HG02981 (cell line): ENCODE data around the gene SYNPR.
A peak's percentile ranks its signal among the peaks of the same experiment; 100 is the strongest.

Experiments
- ATAC-seq: cut with Tn5 transposase; IDR thresholded peaks from one replicate; pipeline ENCODE4 v1.9.1; 2021; ENCODE audit warnings: mild to moderate bottlenecking, moderate library complexity; ENCODE audit not compliant: unreplicated experiment

SYNPR gene

DNA sequence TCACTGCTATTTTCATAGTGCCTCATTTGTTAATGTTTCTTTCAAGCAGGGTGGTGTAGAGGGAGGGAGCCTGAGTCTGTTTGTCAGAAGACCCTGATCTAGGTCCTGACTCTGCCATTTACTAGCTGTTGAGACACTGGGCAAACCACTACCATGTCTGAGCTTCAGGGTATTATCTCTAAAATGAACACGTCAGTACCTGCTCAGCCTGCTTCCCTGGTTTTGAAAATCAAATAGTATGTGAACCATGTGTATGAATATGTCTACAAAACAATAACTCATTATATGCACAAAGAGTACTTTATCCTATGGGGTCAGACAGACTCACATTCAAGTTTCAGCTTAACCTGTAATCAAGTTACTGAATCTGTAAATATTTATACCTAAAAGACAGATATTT is 25.1 kb downstream of the SYNPR start:
- no peak for ATAC-seq

DNA sequence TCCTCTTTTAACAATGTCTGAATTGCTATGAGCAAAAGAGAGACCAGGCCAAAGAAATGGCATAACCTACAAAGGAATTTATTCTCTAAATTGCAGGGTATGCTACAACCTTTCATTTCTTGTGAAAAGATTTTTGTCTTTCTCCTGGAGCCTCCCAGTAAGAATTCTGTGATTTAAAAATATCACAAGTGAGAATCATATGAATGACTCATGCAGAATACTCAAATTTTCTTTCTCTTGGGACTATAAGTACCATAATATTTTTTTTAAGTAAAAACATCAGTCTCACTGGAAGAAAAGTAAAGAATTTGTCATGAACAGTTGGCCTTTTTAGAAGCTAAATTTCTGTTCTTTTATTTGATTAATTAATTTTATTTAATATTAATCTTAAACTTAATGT is 26.3 kb downstream of the SYNPR start:
- no peak for ATAC-seq

DNA sequence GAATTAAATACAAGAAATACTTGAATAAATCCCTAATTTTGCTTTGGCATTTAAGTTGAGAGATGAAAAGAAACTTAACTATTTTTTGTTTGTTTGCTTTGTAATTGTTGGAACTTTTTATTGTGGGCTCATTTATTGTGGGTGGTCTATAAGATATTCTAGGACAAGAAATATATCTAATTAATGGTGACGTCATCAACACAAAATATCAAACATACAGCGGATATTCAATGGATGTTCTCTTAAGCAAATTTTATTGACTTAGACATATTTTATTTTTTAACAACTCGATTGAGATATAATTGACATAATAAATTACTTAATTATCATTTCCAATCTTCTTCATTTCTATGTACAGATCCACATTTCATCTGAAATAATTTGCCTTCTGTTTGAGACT is 30.0 kb downstream of the SYNPR start:
- no peak for ATAC-seq

DNA sequence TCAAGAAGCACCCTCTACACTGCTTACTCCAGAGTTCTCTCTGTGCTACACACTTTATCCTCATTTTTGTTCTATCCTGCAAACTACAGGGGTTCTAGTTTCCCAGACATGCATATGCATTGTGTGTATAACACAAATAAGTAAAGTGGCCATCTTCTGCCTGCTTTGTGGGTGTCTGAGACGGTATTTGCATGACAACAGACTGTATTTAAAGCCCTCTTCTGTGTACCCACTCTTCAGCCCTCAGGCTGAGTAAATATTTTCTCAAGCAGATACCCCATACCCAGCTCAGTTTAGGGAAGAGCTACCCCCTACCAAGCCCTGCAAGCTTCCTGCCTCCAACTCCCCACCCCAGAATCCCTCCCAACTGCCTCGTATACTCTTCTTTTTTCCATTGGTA is 31.7 kb downstream of the SYNPR start:
- no peak for ATAC-seq

DNA sequence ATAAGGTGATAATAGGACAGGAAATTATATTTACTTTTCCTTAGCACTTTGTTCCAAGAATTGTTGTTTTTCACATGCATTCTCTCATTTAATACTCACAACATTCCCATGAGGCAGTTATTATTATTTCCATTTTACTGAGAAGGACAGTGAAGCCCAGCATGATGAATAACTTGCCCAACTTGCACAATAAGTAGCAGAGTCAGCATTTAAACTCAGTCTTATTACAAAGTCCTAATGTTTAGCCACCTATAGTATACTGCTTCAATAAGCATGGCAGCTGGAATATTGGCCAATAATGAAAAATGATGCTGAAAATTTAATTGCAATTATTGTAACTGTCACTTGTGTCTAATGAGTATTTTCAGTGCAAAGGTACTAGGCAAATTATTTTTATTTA is 45.7 kb downstream of the SYNPR start:
- ATAC-seq = no peak

DNA sequence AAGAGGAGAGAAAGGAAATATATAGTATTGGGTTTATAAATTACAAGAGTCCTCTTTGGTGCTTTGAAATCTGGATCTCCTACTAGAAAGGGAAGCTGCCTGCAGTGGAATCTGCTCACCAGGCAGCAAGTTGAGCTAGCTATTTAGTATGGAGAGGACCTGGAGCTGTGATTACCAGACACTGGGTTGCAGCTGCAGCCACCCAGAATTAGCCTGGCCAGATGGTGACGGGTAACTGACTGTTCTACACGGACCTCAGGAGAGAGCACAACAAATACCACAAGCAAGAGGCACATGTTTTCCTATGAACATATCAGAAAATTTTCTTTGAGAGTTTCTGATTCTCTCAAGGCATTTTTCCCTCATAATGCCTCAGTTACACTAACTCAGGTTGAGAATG is 46.5 kb downstream of the SYNPR start:
- ATAC-seq = no peak

DNA sequence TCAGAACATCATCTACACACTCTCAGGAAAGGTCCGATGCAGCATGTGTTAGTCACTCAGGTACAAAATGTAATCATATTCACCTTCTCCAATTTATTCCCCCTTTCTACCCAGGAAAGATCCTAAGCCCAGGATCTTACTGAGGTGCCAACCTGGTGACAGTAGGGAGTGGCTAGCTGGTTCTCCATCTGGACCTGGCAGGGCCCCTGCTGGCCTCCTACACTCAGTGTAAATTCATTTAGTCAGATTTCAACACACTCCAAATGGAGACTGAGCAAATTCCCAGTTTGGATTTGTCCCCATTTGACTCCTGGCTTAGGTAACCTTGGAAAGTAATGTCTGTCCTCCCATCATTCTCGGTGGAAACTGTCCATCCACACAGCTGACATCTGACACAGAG is 47.3 kb downstream of the SYNPR start:
- no peak for ATAC-seq

DNA sequence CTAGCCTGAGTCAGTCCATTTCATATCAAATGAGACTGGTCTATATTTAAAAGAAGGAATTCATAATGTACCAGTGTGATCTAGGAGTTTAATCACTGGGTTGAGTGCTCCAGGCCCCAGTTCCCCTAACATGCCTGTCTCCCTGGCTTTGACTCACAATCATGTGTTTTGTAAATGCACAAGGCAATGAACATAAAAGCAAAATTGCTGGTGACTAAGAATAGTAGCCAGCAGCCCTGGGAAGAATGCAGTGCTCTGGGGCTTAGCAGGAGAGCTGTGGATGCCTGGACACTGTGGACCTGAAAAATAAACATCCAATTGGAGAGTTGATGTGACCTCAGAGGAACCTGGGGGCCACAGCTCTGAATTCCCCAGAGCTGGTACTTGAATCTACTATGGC is 50.3 kb downstream of the SYNPR start:
- ATAC-seq = no peak

DNA sequence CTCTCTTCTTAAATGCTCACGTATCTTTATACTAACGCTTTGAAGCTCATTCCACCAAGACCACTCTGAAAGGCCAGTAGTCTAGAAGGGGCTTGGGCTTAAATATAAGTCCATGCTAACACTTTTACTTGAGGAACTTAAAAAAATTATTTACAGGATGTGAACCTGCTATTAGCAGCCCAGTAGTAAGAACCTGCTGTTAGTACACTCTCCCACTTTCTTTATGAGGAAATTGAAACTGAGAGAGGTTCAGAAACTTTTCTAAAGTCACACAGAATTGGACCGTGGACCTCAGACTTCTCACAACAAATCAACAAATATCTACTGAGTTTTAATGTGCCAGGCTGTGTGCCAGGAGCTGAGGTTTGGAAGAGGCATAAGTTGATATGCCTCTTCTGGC is 53.4 kb downstream of the SYNPR start:
- no peak for ATAC-seq

DNA sequence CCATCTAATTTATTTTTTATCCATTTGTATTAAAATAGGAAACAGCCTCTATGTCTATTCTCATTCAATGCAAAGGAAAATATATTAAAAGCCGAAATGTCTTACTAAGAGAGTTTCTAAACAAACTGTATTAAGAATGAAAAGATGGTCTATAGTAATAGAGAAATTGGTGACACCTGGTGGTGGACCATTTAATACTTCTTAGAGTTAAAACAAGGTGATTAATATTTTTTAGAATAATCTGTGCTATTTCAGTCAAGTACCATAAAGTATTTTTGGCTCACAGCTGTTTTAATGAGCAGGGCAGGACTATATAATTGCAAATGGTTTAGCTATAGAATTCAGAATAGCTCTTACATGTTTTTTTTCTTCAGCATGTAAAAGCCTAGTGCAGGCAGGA is 55.7 kb downstream of the SYNPR start:
- no peak for ATAC-seq

DNA sequence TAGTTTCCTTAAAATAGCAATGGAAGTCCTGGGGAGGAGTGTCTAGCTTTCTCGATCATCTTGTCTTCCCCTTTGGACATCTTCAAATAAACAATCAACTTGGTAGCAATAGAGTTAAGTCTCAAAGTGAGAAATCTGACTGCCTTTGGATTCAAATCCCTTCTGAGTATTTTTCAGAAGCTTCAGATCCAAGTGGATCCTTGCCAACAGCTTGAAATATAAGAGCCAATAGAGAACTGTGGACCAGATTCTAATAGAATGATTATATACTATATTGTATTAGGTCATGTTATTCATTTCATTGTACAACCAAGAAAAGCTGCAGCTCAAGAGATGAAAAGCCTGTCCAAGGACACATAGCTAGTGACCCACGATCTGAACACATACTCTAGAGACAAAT is 60.2 kb downstream of the SYNPR start:
- ATAC-seq = no peak

DNA sequence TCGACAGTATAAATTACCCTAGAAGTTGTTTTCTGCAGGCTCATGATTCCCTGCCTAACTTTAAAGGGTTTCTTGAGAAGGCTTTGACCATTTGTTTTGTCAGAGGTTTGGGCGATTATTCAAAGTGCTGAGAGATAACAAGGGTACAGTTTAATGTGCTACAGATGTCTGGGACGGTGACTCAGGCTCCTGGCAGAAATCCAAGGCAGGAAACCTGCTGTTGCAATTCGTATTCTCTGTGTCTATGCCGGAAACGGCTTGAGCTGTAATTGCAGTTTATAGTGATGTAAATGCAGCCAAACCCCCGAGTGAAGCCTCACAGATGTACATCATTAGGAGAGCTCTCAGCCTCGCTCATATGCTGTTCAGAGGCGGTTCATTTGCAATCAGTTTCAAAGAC is 65.6 kb downstream of the SYNPR start:
- ATAC-seq = no peak

DNA sequence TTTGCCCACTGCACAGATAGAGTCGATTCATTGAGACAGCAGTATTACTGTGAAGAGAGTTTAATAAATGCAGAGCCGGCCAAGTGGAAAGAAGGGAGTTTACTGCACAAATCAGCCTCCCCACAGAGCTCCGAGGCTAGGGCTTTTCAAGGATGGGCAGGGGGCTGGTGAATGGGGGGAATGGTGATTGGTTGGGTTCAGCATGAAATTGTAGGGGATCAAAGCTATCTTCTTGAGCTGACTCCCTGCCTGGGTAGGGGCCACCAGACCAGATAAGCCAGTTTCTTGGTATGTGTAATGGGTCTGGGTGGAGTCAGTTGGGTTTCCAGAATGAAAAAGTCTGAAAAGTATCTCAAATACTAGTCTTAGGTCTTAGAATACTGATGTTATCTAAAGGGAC is 66.6 kb downstream of the SYNPR start:
- no peak for ATAC-seq

DNA sequence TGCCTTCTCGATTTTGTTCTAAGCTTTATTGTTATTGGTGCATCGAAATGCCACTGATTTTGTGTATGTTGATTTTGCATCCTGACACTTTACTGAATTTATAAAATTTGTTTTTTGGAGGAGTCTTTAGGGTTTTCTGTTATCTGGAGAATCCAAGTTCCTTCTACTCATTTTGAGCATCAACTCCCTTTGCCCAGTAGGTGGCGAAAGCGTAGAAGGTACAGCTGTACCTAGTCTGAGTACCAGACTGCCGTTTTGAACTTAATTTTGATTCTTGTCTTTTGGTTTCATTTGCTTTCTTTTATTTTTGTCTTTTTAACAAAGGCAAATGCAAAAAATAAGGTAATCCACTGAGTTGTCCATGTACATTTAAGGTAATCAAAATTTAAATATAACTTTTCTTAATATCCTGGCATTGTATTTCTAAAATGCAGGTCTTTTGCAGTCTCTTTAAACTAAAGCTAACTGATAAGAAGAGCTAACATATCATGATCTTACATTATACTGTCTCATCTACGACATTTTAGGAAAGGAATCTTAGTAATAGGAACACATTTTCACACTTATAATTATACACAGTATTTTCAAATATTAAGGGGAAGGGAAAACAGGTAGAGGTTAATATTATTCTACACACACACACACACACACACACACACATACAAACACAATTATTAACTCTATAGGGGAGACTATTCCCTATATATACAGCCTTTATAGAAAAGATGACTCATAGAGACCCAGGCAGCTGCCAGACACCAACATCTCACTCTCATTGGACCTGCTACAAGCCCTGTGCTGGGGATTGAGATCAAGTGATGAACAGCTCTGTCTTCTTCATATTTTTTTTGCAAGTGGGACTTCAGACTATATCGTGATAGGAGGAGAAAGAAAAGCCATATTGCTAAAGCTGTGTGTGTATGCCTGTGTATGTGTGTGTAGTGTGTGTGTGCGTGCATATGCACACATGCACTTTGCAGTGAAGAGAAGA is 71.8 kb downstream of the SYNPR start:
- ATAC-seq = peak; percentile 75

DNA sequence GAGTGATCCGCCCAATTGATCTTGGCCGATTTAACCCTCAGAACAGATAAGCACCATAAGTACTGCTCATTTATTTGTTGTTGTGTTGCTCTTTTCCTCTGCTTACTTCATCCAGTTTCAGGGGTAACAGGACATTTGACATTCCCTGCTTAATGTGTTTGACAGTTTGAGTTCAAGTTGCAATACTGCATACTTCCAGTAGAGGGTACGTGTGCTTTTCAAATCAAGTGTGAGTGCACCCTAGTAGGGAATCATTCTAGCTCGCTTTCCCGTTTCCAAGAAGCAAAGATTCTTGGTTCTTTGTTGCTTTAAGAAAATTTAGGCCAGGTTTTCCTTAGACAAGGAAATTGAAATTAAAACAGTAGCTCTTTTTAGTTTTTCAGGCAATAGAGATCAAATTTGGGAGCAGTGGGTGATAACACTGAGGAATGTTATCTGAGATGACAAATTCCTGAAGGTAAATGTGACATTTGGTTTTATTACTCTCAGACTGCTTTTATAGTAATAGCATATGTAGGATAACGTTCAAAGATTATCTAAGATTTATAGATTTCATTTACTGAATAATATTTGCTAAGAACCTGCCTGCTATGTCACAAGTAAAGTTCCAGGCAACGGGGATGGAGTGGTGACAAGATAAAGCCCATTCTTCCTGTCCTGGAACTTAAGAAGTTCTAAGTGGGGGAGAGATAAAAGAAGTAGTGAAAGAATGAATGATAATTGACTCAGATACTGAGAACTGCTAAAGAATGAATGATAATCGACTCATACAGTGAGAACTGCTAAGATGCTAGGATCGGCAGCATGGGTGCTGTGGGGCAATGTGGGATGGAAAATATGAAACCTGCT is 73.3 kb downstream of the SYNPR start:
- ATAC-seq = peak; percentile 64

DNA sequence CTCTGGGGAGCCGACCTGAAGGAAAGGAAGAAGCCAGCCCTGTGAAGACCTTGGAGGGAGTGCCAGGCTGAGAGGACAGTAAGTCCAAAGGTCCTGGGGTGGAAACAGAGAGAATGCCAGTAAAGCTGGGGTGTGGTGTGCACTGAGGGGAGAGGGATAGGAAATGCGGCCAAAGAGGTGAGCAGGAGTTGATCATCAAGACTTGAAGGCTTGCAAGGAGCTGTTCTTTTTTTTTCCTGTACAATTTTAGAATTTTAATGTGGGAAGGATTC is 73.8 kb downstream of the SYNPR start:
- no peak for ATAC-seq

DNA sequence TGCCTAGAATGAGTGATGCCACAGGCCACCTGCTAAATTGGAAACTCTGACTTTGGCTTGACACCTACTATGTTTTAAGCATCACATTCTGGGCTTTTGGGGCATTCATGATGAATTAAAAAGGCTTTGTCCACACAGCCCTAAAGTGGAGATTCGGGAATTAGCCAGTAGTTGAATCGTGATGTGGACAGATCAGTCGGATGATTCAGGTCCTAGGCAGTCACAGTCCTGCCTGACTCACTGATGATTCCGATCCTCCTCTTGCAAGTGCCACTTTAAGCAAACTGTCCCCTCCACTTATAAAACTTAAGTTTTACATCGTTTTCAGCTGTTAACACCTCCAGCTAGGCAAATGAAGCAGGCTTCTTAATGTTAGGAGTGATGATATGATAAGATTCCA is 75.3 kb downstream of the SYNPR start:
- no peak for ATAC-seq

DNA sequence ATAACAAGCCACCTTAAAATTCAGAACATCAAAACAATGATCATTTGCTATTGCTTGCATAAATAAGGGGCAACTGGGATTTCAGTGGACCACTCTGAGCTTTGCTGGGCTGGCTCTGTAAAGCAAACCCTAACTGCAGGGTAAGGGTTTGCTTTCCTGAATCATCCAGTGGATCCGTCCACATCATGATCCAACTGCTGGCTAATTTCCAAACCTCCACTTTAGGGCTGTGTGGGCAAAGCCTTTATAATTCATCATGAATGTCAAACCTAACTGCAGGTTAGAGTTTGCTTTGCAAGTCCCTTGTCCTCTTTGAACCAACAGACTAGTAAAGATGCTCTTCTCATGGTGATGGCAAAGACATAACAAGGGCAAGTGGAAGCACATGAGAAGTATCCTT is 76.1 kb downstream of the SYNPR start:
- no peak for ATAC-seq

DNA sequence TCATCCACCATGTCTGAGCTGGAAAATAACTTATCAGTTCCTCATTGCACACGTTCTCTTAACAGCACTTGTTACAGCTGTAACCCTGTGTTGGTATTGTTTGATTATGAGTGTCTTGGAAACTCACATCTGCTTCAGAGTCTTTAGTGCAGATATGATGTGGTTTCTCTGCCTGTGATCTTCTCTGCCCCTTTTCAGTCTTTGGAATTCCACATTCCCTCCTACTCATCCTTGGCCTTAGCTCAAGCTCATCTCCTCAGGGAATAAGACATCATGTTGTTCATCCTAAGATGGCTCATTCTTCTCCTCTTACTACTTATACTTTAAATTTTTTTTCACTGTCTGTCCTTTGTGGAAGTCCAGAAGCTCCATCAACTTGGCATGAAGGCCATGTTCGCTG is 77.7 kb downstream of the SYNPR start:
- no peak for ATAC-seq

DNA sequence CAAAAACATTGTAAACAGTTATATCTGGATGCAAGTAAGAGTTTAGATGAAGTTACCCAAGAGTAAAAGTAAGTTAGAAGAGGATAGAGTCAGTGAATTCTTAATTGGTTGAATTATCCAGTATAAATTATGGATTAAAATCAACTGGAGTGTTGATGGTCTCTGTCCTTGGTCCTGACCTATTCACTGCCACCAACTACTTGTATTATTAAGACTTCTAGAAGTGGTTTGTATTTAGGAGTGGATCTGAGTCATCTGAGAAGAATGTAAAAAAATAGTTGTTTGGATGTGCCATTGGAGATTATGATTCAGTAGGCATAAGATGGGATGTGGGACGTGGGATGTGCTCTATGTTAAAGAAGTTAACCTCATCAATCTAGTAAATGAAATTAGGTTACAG is 86.4 kb downstream of the SYNPR start:
- no peak for ATAC-seq

DNA sequence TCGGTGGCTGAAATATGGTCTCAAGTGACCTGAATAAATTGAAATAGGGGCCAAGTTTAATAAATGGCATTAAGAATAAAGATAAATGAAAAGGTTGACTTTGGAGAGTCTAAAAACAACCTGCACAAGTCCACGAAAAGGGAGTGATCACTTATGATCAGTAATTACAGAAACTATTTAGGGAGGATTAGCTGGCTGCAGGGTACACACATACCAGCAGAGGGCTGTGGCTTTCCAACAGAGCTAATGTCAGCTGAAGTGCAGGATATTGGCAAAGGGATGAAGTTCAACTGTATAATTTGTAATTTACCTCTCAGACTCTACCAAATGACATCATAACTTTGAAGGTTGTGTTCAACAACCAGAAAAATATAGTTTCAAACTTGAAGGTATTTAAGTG is 86.8 kb downstream of the SYNPR start:
- no peak for ATAC-seq

DNA sequence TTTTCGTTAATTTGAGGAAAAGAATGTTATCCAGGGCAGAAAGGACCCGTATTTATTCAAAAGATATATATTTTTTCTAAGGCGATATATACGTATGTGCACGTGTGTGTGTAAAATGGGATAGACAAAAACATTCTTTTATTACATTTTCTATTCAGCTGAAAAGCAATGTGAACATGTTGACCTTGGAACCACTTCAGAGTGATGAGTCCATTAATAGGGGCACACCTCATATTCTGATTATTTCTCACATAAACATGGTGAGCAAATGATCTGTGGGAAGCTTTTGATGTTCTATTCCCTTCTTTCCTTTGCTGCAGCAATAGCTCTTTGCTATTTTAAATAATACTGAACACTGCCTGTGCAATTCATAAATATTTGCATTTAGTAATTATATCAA is 87.6 kb downstream of the SYNPR start:
- ATAC-seq = no peak
